CD4-positive, alpha-beta T cell treated with Interferon gamma for 1 hour (primary cell): Measurements from ENCODE around the gene ASIC5.

Experiments used
- DNase-seq: peaks from one replicate; pipeline ENCODE4 v3.0.0-alpha.2; 2020

Gene ASIC5

DNA sequence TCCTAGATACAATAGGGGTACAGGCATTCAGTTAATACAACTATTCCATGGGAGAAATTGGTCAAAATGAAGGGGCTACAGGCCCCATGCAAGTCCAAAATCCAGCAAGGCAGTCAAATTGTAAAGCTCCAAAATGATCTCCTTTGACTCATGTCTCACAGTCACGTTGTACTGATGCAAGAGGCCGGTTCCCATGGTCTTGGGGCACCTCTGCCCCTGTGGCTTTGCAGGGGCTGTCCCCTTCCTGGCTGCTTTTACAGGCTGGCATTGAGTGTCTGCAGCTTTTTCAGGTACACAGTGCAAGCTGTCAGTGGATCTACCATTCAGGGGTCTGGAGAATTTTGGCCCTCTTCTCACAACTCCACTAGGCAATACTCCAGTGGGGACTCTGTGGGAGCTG, 12.5 kb upstream of the ASIC5 start:
- DNase-seq = no peak

DNA sequence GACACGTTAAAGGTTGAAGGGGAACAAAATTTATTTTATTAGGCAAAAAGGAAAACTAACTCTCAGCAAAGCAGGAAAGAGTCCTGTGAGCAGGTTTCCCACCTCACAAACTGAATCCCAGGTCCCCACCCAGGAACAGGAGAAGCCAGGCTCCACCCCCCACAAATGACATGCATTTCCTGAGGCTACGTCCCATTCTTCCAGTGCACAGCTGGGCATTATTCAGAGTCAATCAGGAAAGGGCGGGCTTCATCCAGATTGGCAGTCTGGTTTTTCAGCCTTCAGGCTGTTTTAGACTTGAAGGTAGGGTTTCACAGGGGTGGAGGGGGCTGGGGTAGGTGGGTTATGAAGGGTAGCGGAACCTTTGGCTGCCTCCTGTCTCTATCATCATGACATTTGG, 11.9 kb upstream of the ASIC5 start:
- DNase-seq = no peak

DNA sequence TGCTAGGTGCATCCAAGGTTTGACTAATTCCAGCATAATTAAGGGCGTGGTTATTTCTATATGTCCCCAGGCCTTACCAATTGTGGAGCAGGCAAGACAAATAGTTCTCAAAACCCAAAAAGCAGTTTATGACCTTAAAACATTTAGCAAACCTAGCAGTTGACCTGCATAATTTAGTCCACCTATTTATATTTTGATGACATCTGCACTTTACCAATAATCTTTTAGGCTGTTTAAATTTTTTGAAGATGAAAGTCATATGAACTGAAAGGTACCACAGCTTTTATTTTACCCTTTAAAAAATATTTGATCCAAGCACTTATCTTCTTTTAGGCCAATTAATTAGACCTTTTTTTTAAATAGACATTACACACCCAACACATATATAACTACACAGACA, 9.8 kb upstream of the ASIC5 start:
- no peak for DNase-seq

DNA sequence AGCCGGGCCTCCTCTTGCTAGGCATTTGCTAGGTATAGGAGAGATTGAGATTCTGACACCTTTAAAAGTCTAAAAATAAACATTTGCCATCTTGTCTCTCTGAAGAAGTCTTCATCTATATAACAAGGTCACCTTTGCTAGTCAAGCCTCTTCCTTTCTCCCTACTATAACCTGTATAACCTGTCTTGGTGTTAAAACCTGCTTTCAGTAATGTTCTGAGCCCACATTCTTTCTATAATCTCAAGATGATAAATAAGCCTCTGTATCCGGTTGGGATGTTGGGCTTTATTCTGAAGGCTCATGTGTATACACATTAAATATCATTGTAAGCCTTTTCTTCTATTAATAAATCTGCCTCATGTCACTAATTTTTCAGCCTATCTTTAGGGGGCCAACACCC, 10.2 kb downstream of the ASIC5 start:
- DNase-seq = no peak

DNA sequence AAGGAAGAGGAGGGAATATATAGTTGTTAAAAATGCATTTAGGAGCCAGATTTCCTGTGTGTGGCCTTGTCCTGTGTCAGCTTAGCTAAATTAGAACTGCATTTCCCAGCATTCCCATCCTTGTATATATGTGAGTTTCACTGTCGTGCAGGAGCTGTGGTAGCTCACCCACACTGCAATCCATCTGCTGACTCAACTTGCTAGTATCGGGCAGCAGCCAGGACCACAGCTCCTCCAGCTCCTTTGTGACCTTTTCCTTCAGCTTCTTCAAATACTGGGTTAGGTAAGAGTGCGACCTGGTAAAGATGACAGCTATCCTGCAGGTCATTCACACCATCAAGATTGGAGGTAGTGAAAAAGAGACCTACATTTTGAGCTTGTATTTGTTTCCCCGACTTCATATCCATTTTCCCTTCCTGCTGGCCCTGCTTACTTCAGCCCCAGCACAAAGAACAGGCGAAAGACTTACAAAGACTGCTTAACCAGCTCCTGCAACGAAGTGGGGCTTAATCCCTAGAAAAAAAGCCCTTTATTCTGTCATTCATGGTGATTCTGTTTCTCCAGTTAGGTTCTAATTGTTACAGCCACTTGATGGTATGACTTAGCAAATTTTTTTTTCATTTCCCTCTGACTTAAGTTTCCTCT, 11.4 kb downstream of the ASIC5 start:
- no peak for DNase-seq

DNA sequence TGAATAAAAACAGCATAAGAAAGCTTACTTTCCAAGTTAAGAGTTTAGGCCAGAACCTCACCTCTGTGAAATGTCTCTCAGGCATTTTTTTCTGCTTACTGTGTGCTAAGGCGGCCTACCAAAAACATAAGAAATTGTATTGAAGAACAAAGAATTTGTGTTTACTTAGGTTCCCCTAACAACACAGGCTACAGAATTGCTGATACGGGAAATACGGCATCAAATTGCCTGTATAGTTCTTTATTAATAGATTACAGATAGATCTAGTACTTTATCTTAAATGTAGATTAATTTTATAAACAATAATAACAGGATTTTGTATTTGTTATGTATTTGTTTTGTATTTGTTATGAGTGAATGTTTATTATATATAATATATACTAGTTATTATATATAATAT, 12.9 kb downstream of the ASIC5 start:
- no peak for DNase-seq

DNA sequence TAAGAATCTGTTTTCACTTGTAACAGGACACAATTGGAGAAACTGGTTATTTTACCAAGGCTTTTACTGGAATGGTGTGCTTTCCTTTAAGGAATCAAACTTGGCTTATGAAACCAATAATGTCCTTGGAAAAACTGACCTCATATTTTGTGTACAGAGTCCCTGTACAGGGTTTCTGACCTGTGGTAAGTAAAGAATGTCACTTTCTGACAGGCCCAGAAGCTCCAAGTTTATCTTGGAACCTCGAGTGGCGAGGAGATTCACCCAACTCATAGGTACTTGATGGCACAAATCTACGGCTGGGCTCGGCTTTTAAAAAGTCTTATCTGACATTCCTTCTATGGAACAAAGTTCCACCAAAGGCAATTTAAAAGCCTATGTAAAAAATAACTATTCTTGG, 17.0 kb downstream of the ASIC5 start:
- DNase-seq = no peak

DNA sequence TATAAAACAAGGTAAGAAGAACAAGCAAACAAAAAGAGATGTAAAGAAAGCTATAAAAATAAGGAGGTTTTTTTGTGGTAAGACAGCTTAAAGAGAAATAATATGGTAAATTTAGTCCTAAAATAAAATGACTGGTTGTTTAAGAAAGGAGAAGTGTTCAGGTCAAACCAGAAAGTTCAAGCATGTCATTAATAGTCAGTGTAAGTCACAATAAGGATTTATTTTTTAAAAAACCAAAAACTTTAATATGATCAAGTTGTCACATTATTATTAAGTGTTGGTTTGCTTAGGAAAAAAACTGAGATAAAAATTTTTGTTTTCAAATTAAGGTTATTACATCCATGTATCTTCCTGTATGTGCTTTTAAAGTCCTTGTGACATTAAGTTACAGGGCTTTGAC, 19.1 kb downstream of the ASIC5 start:
- DNase-seq = no peak

DNA sequence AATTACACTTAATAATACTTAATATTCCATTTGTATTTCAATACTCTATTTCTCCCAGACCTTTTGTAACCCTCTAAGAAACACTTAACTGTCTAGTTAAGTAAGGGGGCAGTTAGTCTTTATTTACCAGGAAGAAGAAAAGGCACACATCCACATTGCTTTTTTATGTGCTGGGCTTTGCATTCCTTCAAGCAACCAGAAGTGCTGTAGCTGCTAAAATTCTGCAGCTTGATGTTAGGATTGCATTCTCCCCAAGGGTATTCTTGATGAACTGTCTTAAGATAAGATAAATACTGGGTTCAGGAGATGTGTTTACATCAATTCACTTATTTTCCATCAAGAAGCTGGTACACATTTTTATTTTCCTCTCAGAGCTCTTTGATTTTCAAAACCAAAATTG, 24.0 kb downstream of the ASIC5 start:
- DNase-seq = no peak

DNA sequence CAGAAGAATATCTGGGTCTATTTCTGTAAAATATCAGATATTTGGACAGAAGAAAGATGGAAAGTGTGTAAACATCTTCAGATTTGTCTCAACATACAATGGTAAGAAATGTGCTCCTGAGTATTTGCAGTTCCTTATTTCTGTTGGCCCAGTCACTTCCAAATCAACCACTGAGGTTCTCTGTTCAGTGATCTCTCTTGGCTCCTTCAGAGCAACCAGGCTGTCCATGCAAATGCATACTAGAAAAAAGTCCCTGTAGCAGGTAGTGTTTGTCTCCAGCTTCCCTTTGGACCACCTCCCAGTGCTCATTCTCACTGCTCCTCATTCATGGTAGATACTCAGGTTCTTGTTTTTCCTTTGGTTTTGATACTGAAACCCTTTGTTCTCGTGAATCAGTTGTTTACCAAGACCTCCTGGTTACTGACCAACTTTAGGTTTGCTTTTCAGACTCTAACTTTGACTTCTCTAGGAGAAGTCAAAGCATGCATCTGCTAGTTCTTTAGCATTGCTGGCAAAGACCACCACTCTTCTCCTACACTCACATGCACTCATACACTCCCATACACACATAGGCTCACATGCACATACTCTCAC, 28.8 kb downstream of the ASIC5 start:
- DNase-seq = no peak

DNA sequence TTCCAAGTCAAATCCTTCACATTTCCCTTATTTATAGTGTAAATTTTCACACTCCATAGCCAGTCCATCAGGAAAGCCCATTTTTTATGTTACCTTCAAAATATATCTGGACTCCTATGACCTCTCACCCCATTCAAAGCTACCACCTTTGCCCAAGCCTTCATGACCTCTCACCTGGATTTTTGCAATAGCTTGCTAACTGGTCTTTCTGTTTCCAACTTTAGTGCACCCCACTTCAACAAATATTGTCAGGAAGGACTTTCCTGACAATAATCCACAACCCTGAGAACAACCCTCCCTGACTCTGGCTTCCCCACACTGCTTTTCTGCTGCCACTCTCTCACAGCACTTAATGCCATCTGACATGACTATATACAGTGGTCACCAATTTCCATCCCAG, 33.4 kb downstream of the ASIC5 start:
- no peak for DNase-seq

DNA sequence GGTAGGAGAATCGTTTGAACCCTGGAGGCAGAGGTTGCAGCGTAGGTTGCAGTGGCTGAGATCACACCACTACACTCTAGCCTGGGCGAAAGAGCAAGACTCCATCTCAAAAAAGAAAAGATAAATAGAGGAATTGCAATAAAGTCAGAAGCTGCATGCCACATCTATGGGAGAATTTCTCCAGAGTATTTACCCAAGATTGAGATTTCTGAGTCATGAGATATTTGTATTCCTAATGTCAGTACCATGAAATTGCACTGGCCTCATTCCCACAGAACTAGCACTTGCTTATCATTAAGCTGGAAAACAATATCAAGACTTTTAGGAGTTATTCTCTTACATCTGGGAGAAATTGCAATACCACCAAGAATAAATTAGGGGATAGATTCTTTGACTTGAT, 37.4 kb downstream of the ASIC5 start:
- no peak for DNase-seq

DNA sequence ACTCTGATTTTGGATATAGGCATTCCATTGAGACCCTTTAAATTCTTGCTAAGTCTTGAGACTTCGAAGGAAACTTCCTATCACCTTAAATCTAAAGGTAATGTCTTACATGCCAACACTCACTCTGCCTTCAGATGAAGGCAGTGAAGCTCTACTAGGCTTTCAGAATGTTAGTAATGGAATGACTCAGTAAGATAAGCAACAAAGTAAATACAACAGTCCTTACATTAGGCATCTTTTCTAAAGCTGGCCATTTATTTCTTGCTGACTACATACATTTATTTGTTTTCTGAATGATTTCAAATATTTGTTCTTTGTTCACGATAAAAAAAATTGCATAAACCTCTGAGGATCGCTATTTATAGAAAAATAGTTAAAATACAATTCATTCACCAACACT, 43.5 kb downstream of the ASIC5 start:
- DNase-seq = no peak

DNA sequence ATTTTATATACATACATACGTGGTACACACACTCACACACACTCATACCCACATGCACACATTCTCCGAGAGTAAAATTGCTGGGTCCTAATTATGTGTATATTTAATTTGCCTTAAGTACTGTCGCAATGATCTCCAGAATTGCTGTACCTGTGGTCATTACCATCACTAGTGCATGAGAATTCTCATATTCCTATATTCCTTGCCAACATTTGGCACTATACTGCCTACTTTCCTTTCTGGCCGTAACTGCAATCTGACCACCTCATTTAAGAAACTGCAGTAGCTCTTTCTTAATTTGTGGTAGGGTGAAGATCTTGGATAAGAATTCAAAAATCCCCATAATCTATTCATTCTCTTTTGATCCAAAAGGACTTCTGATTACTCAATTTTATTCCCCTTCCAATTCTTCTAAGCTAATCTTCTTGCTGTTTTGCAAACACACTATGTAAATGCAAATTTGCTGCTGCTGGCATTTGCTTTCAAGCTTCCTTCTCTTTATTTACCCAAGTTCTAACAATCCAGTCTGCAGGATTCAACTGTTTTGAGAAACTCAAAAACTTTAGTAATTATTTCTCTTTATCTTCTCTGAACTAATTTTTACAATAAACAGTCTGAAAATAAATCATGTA, 45.1 kb downstream of the ASIC5 start:
- DNase-seq = no peak

DNA sequence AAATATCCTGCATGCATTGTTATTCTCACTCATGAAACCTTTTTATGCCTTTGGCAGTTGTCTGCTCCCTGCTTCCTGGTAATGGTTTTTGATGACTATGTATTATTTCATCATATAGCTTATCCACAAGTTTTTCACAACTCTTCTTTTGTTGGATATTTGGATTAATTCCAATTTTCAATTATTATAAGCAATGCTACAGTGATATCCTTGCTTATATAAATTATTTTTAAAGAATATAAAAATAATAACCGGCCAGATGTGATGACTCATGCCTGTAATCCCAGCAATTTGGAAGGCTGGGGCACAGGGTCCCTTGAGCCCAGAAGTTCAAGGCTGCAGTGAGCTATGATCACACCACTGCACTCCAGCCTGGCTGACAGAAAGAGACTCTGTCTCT, 47.0 kb downstream of the ASIC5 start:
- no peak for DNase-seq

DNA sequence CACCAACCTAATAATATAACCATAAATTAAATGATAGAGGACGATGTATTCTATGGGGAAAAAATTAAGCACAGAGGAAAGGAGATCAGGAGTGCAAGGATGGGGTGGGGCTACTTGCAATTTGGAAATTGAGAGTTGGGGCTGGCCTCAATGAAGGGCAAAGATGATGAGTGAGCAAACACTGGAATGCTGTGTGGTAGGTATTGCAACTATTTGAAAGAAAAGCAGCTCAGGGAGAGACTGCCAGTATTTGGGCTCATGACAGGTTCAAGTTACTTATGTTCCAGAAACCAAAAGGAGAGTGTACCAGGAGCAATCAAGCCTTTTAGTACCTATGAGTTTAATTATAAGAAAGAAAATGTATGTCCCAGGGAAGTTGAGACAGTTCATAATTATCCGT, 47.4 kb downstream of the ASIC5 start:
- no peak for DNase-seq

DNA sequence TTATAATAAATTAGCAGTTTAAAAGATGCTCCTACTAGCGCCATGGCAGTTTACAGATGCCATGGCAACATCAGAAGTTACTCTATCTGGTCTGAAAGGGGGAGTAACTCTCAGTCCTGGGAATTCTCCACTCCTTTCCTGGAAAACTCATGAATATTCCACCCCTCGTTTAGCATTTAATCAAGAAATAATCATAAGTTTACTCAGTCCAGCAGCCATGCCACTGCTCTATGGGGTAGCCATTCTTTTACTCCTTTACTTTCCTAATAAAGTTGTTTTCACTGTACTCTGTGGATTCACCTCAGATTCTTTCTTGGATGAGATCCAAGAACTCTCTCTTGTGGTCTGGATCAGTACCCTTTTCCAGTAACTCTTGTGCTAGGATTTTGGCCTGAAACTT, 55.0 kb downstream of the ASIC5 start:
- no peak for DNase-seq

DNA sequence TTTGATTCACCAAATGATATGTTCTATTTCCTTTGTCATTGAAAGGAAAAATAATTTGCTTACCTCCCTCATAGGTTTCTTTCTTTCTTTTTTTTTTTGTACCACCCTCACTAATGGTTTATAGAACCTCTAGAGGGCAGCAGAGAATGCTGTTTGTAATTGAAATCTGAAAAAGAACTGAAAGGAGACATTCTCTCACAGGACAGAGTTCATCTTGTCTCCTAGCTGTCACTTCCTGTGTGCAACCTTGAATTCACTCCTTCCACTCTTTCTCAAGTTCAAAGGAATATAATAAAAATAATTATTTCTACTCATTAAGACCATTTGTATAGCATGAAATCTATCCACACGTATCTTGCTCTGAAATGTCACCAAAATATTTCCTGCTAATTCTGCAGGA, 56.2 kb downstream of the ASIC5 start:
- no peak for DNase-seq

DNA sequence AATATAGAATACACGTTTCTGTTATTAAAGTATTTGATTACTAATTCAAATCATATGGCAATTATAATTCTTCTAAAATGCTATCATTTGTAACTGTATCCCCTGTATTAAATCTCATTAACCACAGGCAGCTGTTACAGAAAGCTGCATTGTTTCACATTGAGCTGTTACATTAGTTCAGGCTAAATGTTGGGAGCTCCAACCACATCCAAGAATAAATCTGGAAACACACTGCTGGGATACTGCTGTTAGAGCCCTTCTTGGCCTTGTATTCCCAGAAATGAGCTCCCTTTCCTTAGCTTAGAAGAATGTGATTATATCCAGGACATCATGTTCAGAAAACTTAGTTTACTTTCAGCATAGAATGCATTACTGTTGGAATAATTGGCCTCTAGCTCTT, 59.1 kb downstream of the ASIC5 start:
- no peak for DNase-seq

DNA sequence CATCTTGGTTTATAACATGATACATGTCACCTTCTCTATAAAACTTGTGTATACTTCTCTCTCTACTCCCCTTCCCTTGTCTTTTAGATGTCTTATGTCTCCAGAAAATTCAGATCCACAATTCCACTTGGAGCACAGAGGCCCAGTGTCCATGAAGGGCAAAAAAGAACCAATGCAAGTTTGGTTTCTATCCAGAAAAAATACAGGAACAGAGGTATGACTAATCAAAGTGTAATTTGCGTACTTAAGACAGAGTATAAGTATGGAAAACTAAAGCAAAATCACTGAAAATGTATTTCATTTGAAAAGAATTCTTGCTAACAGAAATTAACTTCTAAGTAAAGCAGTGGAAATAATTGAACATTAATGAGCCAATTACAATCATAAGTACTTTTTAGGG, 61.1 kb downstream of the ASIC5 start:
- no peak for DNase-seq

DNA sequence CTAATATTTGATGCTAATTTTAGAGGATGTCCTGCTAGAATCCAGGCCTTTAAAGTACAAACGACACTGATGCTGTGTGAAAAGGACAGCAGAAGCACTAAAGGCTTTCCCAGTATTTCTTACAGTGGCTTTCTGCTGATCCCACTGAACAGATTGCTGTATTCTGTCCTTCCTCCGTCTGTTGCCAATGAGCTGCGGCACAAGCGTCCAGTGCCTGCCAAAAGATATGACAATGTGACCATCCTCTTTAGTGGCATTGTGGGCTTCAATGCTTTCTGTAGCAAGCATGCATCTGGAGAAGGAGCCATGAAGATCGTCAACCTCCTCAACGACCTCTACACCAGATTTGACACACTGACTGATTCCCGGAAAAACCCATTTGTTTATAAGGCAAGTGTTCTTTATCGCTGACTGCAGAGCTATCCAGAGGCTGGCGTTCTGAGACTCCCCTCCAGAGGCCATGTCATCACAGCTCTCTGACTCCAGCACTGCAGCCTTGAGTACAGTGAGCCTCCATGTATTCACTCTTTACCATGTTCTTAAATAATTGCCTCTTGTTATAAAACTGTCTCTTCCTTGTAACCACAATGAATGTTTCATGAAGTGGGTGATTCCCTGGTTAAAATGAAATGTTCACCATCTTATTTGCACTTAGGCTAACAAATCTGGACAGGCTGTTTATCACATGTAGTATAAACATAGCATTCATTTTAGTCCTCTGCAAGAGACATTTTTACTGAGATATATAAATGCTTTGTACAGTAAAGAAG, 63.7 kb downstream of the ASIC5 start:
- no peak for DNase-seq

DNA sequence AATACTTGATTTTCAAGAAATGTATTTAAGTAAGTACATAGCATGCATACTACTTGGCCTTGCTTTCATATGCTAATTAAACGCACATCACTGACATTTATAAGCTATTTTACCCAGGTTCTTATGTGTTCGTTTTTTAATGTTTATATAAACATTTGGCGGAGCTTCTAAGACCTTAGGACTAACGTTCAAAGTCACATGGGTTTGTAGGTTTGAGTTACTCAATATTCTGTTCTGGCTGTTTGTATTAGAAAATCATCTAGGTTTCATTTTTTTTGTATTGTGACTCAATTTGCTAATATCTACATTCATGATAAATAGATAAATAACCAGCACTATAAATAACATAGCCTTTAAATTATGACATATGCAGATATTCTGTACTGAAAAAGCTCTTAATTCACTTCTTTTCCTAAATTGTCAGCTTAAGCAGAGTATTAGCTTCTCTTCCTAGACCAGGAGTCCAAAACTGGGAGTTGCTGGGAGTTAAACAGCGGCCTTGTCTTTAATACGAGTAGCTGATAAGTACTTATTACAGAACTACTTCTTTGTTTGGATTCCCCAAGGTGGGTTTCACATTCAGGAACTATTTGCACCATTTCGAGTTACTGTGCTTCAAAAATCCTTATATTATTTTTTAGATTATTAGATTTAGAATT, 65.3 kb downstream of the ASIC5 start:
- no peak for DNase-seq

DNA sequence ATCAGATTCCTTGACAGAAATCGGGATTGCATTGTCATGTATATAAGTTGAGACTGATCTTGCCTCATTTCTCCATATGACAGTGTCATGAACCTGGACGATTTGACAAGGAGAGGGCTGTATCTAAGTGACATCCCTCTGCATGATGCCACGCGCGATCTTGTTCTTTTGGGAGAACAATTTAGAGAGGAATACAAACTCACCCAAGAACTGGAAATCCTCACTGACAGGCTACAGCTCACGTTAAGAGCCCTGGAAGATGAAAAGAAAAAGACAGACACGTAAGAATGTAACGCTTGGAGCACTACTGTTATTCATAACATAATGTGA, 66.3 kb downstream of the ASIC5 start:
- no peak for DNase-seq
